Endothelial cell of umbilical vein (primary cell): Measurements from ENCODE around the gene ZNF516.

Experiments
- EZH2 ChIP-seq: IDR thresholded peaks from 2 replicates; pipeline ENCODE4 v1.6.1; 2012; ENCODE audit warnings: borderline replicate concordance, low read depth, mild to moderate bottlenecking, moderate library complexity, low read length, inconsistent platforms; ENCODE audit not compliant: severe bottlenecking
- GATA2 ChIP-seq: IDR thresholded peaks from 2 replicates; pipeline ENCODE4 v1.7.0; 2011; ENCODE audit warnings: low read depth, mild to moderate bottlenecking, moderate library complexity, mixed read lengths, low read length; ENCODE audit not compliant: insufficient read length, insufficient read depth
- JUN ChIP-seq: IDR thresholded peaks from 2 replicates; pipeline ENCODE4 v1.6.1; 2011; ENCODE audit warnings: borderline replicate concordance, low read depth; ENCODE audit not compliant: insufficient read length, insufficient read depth
- POLR2A ChIP-seq: IDR thresholded peaks from 2 replicates; pipeline ENCODE4 v1.6.1; 2012; ENCODE audit warnings: low read depth, mild to moderate bottlenecking, control low read depth, low read length
- TF ChIP-seq, protein P1 (sequence below), 2 donors: IDR thresholded peaks; 1 replicate in 1 of 2; 2 replicates in 1 of 2; pipeline ENCODE4 v1.5.1; 2011; ENCODE audit warnings: low read length in 2 of 2, mild to moderate bottlenecking in 2 of 2, moderate library complexity in 2 of 2, control low read depth in 1 of 2, inconsistent platforms in 1 of 2, low read depth in 1 of 2; ENCODE audit not compliant: insufficient read depth in 1 of 2; ENCODE audit errors: extremely low read depth in 1 of 2

DNA sequence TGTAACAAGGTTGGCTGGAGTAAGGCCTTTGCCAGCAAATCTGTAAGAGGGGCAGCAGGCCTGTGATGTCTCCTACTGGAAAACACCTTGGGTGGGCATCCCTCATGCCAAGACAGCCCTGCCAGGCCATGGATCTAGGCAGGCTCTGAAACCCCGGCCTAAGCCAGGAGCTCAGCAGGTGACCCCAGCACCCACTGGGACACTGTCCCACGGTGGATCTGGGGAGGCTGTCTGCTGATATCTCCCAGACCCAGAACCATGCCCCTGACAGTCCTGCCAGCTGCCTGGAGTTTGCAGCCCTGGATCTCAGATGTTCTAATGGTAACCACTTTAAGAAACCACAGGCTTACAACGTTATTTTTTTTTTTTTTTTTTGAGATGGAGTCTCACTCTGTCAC, 117.7 kb downstream of the ZNF516 start:
- TF ChIP-seq, protein P1, sequence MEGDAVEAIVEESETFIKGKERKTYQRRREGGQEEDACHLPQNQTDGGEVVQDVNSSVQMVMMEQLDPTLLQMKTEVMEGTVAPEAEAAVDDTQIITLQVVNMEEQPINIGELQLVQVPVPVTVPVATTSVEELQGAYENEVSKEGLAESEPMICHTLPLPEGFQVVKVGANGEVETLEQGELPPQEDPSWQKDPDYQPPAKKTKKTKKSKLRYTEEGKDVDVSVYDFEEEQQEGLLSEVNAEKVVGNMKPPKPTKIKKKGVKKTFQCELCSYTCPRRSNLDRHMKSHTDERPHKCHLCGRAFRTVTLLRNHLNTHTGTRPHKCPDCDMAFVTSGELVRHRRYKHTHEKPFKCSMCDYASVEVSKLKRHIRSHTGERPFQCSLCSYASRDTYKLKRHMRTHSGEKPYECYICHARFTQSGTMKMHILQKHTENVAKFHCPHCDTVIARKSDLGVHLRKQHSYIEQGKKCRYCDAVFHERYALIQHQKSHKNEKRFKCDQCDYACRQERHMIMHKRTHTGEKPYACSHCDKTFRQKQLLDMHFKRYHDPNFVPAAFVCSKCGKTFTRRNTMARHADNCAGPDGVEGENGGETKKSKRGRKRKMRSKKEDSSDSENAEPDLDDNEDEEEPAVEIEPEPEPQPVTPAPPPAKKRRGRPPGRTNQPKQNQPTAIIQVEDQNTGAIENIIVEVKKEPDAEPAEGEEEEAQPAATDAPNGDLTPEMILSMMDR (IDR thresholded peaks at IDR 0.05; ENCODE audit: extremely low read depth in 1 of 2, insufficient read depth in 1 of 2, low read depth in 1 of 2, low read length in 2 of 2): no peak
- TF ChIP-seq EZH2 (no peak), JUN (no peak), GATA2 (no peak), POLR2A (no peak)
